HepG2 (cell line): ENCODE measurements around the gene DSG2. TPM values are rescaled to one million over a fixed set of nuclear protein-coding genes. Genes with fewer than 3 reads are reported as not detected.
A peak's percentile ranks its signal among the peaks of the same experiment; 100 is the strongest.

Source experiments
- ATAC-seq: fragments of 200-7000 bp; cut with Tn5 transposase; 3 replicates; pipeline ENCODE4 v1.9.1; 2020; ENCODE audit warnings: mild to moderate bottlenecking, moderate library complexity
- BruUV-seq: library from RNA; stranded (reverse); fragments of 400-500 nt; replicated peaks from 2 replicates; lab custom pipeline; 2021; lab: Mats Ljungman, UMichigan
- CTCF ChIA-PET: fragments of 300-600 bp; formaldehyde crosslinking; extraction: SDS; loops from one replicate; lab custom pipeline; 2021; ENCODE audit warnings: low total read pairs, inconsistent platforms, low intra/inter-chr PET ratio; lab: Yijun Ruan, JAX
- POLR2A ChIA-PET: fragments of 350-600 bp; sonication (Branson Sonifier 250); formaldehyde crosslinking; loops from one replicate; lab custom pipeline; 2020; ENCODE audit warnings: antibody characterized with exemption, inconsistent platforms; lab: Yijun Ruan, JAX
- DNase-seq: peaks from one replicate; pipeline ENCODE4 v3.0.0-alpha.2; 2015; ENCODE audit warnings: low spot score
- FAIRE-seq: peaks from 3 replicates; lab custom pipeline; 2011; peaks lifted over from hg19 to GRCh38; lab: Jason Lieb, UNC
- H2AFZ ChIP-seq: one replicate; pipeline ENCODE4 v1.6.1; 2011; ENCODE audit warnings: low read length, inconsistent platforms
- H3K27ac ChIP-seq: fragments of 300-600 bp; 3 replicates; pipeline ENCODE4 v1.8.0; 2011; ENCODE audit warnings: mixed run types, mild to moderate bottlenecking, mixed read lengths, low read length, inconsistent platforms; ENCODE audit not compliant: insufficient read depth; ENCODE audit errors: extremely low read length
- H3K27me3 ChIP-seq, 2 experiments: fragments of 200-600 bp in 1 of 2; 2 replicates in 1 of 2; 3 replicates in 1 of 2; pipeline versions ENCODE4 v1.6.0 to v1.8.0; 2011; ENCODE audit warnings: low read length in 2 of 2, mild to moderate bottlenecking in 2 of 2, moderate library complexity in 2 of 2, inconsistent platforms in 1 of 2; ENCODE audit not compliant: insufficient read depth in 2 of 2, control insufficient read depth in 1 of 2
- H3K36me3 ChIP-seq, 2 experiments: fragments of 200-600 bp in 1 of 2; replicated peaks in 1 of 2; 2 replicates in 1 of 2; 3 replicates in 1 of 2; pipeline versions ENCODE4 v1.5.1 to v1.8.0; 2011; ENCODE audit warnings: low read length in 2 of 2, inconsistent platforms in 1 of 2; ENCODE audit not compliant: insufficient read depth in 2 of 2, control insufficient read depth in 1 of 2
- H3K4me1 ChIP-seq: 2 replicates; pipeline ENCODE4 v1.5.1; 2012; ENCODE audit warnings: low read length, inconsistent platforms; ENCODE audit not compliant: insufficient read depth
- H3K4me2 ChIP-seq: 2 replicates; pipeline ENCODE4 v1.6.0; 2011; ENCODE audit warnings: low read depth, low read length, inconsistent platforms
- H3K4me3 ChIP-seq, 3 experiments: fragments of 200-600 bp in 1 of 3; sonication (generic), shearing (Covaris generic) in 1 of 3; replicated peaks in 1 of 3; 2 replicates each; pipeline ENCODE4 v1.5.1; 2011 to 2016; ENCODE audit warnings: low read length in 3 of 3, inconsistent platforms in 2 of 3, low read depth in 2 of 3, mild to moderate bottlenecking in 2 of 3, control low read depth in 1 of 3, mixed read lengths in 1 of 3; ENCODE audit not compliant: insufficient read depth in 1 of 3
- H3K79me2 ChIP-seq: one replicate; pipeline ENCODE4 v1.6.1; 2011; ENCODE audit warnings: low read length, inconsistent platforms; ENCODE audit not compliant: insufficient read depth
- H3K9ac ChIP-seq: 2 replicates; pipeline ENCODE4 v1.6.0; 2011; ENCODE audit warnings: mild to moderate bottlenecking, low read depth, low read length, inconsistent platforms; ENCODE audit not compliant: insufficient read depth
- H3K9me3 ChIP-seq: 2 replicates; pipeline ENCODE4 v1.5.1; 2012; ENCODE audit warnings: mild to moderate bottlenecking, low read length
- H4K20me1 ChIP-seq: 2 replicates; pipeline ENCODE4 v1.6.0; 2011; ENCODE audit warnings: inconsistent platforms, mild to moderate bottlenecking, low read length, moderate library complexity; ENCODE audit not compliant: insufficient read depth
- BCL6 ChIP-seq: IDR thresholded peaks from 2 replicates; pipeline ENCODE4 v1.6.1; 2016; ENCODE audit warnings: missing genetic modification reagents, missing compliant biosample characterization
- NCOA1 ChIP-seq: sonication (generic); formaldehyde crosslinking; IDR thresholded peaks from 2 replicates; pipeline ENCODE4 v1.9.0; 2021; ENCODE audit warnings: missing genetic modification reagents
- NR2F6 ChIP-seq, 2 experiments: IDR thresholded peaks; 2 replicates each; pipeline ENCODE4 v1.6.1; 2016; ENCODE audit warnings: antibody characterized with exemption in 1 of 2, mild to moderate bottlenecking in 1 of 2
- RXRB ChIP-seq: IDR thresholded peaks from 2 replicates; pipeline ENCODE4 v1.6.1; 2016; ENCODE audit warnings: borderline replicate concordance, missing genetic modification reagents, missing compliant biosample characterization
- ZNF121 ChIP-seq: sonication (generic); formaldehyde crosslinking; IDR thresholded peaks from 2 replicates; pipeline ENCODE4 v1.5.0; 2020; ENCODE audit warnings: mild to moderate bottlenecking, missing genetic modification reagents
- ZNF326 ChIP-seq: sonication (generic); formaldehyde crosslinking; IDR thresholded peaks from 2 replicates; pipeline ENCODE4 v1.4.0; 2020; ENCODE audit warnings: missing genetic modification reagents, borderline replicate concordance
- WGBS: methylation state at CpG from one replicate; pipeline ENCODE4 v1.1.6; 2017; ENCODE audit warnings: low lambda C conversion rate; 5-methylcytosine and 5-hydroxymethylcytosine counted together
- in situ Hi-C: cut with HindIII; loops from 2 replicates; pipeline ENCODE4 v1.10.0; 2017; ENCODE audit warnings: low pct_unique_long_range_greater_than_20kb; ENCODE audit not compliant: extremely low pct_ligation_motif_present
- intact Hi-C: fragments of 100-400 bp; cut with micrococcal nuclease; formaldehyde crosslinking; loops from one replicate; pipeline ENCODE4 v1.10.0; 2022; ENCODE audit not compliant: unreplicated experiment
- polyA plus RNA-seq, 8 experiments: library from polyadenylated mRNA; depleted of rRNA in 3 of 8; stranded (reverse) in 7 of 8; unstranded in 1 of 8; fragments of >200 nt; fragmentation: Illumina TruSeq in 4 of 8; extraction: Trizol in 4 of 8; gene quantifications; 2 replicates each; pipeline versions ENCODE4 v1.2.1 to v1.2.3, GENCODE V29; 2011 to 2016; ENCODE audit warnings: low read depth in 4 of 8, missing spikeins in 1 of 8, mixed read lengths in 1 of 8; ENCODE audit not compliant: insufficient read depth in 1 of 8
- total RNA-seq, 5 experiments: library from RNA; depleted of rRNA; stranded (reverse); fragments of >200 nt; fragmentation: Illumina TruSeq; extraction: Trizol; gene quantifications; 2 replicates each; pipeline ENCODE4 v1.2.3, GENCODE V29; 2016; ENCODE audit warnings: low read depth in 1 of 5
- TF ChIP-seq, protein P1 (sequence below): sonication (generic); formaldehyde crosslinking; IDR thresholded peaks from 2 replicates; pipeline ENCODE4 v1.4.0; 2020; ENCODE audit warnings: missing genetic modification reagents; ENCODE audit errors: not compliant biosample characterization
- TF ChIP-seq, protein P2 (sequence below): sonication (generic); formaldehyde crosslinking; IDR thresholded peaks from 2 replicates; pipeline ENCODE4 v1.4.0; 2020; ENCODE audit warnings: missing genetic modification reagents
- TF ChIP-seq, protein P3 (sequence below): sonication (generic); formaldehyde crosslinking; IDR thresholded peaks from 2 replicates; pipeline ENCODE4 v1.8.1; 2023; ENCODE audit warnings: missing genetic modification reagents, mild to moderate bottlenecking, borderline replicate concordance
- TF ChIP-seq, protein P4 (sequence below): sonication (generic); formaldehyde crosslinking; IDR thresholded peaks from 2 replicates; pipeline ENCODE4 v1.8.0; 2022; ENCODE audit warnings: missing genetic modification reagents, mild to moderate bottlenecking, borderline replicate concordance
- TF ChIP-seq, protein P5 (sequence below): IDR thresholded peaks from 2 replicates; pipeline ENCODE4 v1.4.0; 2020; ENCODE audit warnings: mild to moderate bottlenecking, missing genetic modification reagents
- TF ChIP-seq, protein P6 (sequence below): sonication (generic); formaldehyde crosslinking; IDR thresholded peaks from 2 replicates; pipeline ENCODE4 v1.4.0; 2020; ENCODE audit warnings: missing genetic modification reagents, borderline replicate concordance

Gene DSG2
- total and polyA plus RNA-seq, 2 of the 13 experiments (the other 11 are each of a cell fraction or from before 2014, with no cell fraction given): 23.3 to 66.7 TPM

DNA sequence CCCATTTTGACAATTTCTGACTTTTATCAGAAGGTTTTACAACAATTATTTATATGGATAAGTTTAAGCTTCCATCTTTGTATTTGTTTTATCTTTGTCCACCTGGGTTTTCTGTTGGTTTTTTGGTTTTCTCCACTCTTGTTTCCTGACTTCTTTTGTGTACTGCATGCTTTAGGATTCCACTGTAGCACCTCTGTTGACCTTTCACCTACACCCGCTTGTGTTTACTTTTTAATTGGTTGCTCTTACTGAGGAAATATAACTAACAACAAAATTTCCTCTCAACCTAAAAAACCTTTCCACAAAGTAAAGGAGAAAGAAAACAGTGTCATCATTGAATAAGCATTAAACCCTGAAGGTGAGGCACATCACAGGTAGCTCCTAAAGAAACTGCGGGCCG, 53.9 kb downstream of the DSG2 start:
- BruUV-seq: no TSS peak
- H3K27me3 ChIP-seq: no peaks in the 10 kb centered on the region
- H3K9ac ChIP-seq: no peak overlapping the region
- intact Hi-C loops: loop anchor here (5.0 to 10.0 kb wide), 3 partner anchors 40 to 423 kb away; partner anchors contain the start of gene DSG2
- ATAC-seq (no peak), FAIRE-seq (no peak), DNase-seq (no peak)
- no peak overlapping the region for H3K27ac ChIP-seq
- WGBS: 18% methylated on average over 3 of the region's 3 CpGs
- no peak overlapping the region for H2AFZ ChIP-seq
- ChIA-PET POLR2A (no interaction called here), CTCF (no interaction called here)
- H3K79me2 ChIP-seq: no peaks in the 10 kb centered on the region
- H3K4me3 ChIP-seq: no peak overlapping the region
- H3K4me1 ChIP-seq: peaks cover 47% of the 10 kb centered on the region
- H3K9me3 ChIP-seq: no peaks in the 10 kb centered on the region
- peaks cover 0 to 3% of the 10 kb centered on the region in 2 experiments; a peak in 1 of 5 replicates for H3K36me3 ChIP-seq
- in situ Hi-C loops: loop anchor here (10.0 kb wide), 2 partner anchors 273 to 423 kb away; no protein-coding TSS in a partner anchor
- H3K4me2 ChIP-seq: peak overlapping the region; percentile 15; the same call in 1 of the 2 replicates
- no peaks in the 10 kb centered on the region for H4K20me1 ChIP-seq
- TF ChIP-seq, protein P1, sequence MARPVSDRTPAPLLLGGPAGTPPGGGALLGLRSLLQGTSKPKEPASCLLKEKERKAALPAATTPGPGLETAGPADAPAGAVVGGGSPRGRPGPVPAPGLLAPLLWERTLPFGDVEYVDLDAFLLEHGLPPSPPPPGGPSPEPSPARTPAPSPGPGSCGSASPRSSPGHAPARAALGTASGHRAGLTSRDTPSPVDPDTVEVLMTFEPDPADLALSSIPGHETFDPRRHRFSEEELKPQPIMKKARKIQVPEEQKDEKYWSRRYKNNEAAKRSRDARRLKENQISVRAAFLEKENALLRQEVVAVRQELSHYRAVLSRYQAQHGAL (CRISPR knock-in tag): no peak
- TF ChIP-seq, protein P2, sequence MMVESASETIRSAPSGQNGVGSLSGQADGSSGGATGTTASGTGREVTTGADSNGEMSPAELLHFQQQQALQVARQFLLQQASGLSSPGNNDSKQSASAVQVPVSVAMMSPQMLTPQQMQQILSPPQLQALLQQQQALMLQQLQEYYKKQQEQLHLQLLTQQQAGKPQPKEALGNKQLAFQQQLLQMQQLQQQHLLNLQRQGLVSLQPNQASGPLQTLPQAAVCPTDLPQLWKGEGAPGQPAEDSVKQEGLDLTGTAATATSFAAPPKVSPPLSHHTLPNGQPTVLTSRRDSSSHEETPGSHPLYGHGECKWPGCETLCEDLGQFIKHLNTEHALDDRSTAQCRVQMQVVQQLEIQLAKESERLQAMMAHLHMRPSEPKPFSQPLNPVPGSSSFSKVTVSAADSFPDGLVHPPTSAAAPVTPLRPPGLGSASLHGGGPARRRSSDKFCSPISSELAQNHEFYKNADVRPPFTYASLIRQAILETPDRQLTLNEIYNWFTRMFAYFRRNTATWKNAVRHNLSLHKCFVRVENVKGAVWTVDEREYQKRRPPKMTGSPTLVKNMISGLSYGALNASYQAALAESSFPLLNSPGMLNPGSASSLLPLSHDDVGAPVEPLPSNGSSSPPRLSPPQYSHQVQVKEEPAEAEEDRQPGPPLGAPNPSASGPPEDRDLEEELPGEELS (CRISPR knock-in tag): peak; percentile 53
- TF ChIP-seq ZNF326 (CRISPR knock-in tag) (no peak), BCL6 (CRISPR knock-in tag) (no peak), ZNF121 (CRISPR knock-in tag) (no peak), NCOA1 (CRISPR knock-in tag) (no peak), NR2F6 (IDR thresholded peaks at IDR 0.05) (peak; percentile 48; the same call in 1 of the 2 replicates), NR2F6 (CRISPR knock-in tag; IDR thresholded peaks at IDR 0.05) (0 out of 2 replicates have a peak, but pooled peaks have one; percentile 18), RXRB (CRISPR knock-in tag) (peak; percentile 81)
- TF ChIP-seq, protein P3, sequence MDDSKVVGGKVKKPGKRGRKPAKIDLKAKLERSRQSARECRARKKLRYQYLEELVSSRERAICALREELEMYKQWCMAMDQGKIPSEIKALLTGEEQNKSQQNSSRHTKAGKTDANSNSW: no peak
- TF ChIP-seq, protein P4, sequence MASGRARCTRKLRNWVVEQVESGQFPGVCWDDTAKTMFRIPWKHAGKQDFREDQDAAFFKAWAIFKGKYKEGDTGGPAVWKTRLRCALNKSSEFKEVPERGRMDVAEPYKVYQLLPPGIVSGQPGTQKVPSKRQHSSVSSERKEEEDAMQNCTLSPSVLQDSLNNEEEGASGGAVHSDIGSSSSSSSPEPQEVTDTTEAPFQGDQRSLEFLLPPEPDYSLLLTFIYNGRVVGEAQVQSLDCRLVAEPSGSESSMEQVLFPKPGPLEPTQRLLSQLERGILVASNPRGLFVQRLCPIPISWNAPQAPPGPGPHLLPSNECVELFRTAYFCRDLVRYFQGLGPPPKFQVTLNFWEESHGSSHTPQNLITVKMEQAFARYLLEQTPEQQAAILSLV (CRISPR knock-in tag): no peak
- TF ChIP-seq, protein P5, sequence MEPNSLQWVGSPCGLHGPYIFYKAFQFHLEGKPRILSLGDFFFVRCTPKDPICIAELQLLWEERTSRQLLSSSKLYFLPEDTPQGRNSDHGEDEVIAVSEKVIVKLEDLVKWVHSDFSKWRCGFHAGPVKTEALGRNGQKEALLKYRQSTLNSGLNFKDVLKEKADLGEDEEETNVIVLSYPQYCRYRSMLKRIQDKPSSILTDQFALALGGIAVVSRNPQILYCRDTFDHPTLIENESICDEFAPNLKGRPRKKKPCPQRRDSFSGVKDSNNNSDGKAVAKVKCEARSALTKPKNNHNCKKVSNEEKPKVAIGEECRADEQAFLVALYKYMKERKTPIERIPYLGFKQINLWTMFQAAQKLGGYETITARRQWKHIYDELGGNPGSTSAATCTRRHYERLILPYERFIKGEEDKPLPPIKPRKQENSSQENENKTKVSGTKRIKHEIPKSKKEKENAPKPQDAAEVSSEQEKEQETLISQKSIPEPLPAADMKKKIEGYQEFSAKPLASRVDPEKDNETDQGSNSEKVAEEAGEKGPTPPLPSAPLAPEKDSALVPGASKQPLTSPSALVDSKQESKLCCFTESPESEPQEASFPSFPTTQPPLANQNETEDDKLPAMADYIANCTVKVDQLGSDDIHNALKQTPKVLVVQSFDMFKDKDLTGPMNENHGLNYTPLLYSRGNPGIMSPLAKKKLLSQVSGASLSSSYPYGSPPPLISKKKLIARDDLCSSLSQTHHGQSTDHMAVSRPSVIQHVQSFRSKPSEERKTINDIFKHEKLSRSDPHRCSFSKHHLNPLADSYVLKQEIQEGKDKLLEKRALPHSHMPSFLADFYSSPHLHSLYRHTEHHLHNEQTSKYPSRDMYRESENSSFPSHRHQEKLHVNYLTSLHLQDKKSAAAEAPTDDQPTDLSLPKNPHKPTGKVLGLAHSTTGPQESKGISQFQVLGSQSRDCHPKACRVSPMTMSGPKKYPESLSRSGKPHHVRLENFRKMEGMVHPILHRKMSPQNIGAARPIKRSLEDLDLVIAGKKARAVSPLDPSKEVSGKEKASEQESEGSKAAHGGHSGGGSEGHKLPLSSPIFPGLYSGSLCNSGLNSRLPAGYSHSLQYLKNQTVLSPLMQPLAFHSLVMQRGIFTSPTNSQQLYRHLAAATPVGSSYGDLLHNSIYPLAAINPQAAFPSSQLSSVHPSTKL: 0 out of 2 replicates have a peak, but pooled peaks have one; percentile 9
- TF ChIP-seq, protein P6, sequence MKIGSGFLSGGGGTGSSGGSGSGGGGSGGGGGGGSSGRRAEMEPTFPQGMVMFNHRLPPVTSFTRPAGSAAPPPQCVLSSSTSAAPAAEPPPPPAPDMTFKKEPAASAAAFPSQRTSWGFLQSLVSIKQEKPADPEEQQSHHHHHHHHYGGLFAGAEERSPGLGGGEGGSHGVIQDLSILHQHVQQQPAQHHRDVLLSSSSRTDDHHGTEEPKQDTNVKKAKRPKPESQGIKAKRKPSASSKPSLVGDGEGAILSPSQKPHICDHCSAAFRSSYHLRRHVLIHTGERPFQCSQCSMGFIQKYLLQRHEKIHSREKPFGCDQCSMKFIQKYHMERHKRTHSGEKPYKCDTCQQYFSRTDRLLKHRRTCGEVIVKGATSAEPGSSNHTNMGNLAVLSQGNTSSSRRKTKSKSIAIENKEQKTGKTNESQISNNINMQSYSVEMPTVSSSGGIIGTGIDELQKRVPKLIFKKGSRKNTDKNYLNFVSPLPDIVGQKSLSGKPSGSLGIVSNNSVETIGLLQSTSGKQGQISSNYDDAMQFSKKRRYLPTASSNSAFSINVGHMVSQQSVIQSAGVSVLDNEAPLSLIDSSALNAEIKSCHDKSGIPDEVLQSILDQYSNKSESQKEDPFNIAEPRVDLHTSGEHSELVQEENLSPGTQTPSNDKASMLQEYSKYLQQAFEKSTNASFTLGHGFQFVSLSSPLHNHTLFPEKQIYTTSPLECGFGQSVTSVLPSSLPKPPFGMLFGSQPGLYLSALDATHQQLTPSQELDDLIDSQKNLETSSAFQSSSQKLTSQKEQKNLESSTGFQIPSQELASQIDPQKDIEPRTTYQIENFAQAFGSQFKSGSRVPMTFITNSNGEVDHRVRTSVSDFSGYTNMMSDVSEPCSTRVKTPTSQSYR (CRISPR knock-in tag): no peak
